ENCODE results near the gene SMOC1.

DNA sequence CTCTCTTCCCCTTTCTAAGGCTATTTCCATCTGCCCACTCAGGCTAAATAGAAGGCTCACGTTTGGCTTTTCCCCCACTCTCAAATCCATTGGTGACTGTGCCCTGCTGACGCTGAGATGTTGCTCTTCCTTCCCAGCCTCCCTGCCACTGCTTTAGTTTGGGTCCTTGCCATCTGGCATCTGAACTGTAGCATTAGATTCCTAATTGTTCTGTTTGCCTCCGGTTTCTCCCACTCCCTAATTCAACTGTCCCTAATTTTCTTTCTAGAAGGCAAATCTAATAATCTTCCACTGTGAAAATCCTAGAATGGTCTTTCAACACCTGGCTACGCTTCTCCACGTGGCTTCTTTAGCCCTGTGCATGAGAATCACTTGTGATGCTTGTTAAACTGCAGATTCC, 37.6 kb upstream of the SMOC1 start:
- TF ChIP-seq, protein P1, sequence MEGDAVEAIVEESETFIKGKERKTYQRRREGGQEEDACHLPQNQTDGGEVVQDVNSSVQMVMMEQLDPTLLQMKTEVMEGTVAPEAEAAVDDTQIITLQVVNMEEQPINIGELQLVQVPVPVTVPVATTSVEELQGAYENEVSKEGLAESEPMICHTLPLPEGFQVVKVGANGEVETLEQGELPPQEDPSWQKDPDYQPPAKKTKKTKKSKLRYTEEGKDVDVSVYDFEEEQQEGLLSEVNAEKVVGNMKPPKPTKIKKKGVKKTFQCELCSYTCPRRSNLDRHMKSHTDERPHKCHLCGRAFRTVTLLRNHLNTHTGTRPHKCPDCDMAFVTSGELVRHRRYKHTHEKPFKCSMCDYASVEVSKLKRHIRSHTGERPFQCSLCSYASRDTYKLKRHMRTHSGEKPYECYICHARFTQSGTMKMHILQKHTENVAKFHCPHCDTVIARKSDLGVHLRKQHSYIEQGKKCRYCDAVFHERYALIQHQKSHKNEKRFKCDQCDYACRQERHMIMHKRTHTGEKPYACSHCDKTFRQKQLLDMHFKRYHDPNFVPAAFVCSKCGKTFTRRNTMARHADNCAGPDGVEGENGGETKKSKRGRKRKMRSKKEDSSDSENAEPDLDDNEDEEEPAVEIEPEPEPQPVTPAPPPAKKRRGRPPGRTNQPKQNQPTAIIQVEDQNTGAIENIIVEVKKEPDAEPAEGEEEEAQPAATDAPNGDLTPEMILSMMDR (IDR thresholded peaks at IDR 0.05): no peak
- TF ChIP-seq POLR2A (IDR thresholded peaks at IDR 0.05): no peak
- no peak for TF ChIP-seq EP300 (IDR thresholded peaks at IDR 0.05)

Measured in ovary (tissue), 3 donors.